Naive thymus-derived CD4-positive, alpha-beta T cell (primary cell): Measurements from ENCODE around the gene PIANP. TPM values are rescaled to one million over a fixed set of nuclear protein-coding genes. Genes with fewer than 3 reads are reported as not detected.
"Not testable (repeated sequence)": the region's sequence is repeated elsewhere in the genome, so short reads cannot be mapped to it uniquely, and the experiment has no call there.

Experiments
- ATAC-seq: fragments of 150-1000 bp; cut with Tn5 transposase; 2 replicates; pipeline ENCODE4 v1.10.0; 2021; ENCODE audit warnings: mild to moderate bottlenecking, moderate library complexity
- CTCF ChIA-PET: fragments of 350-600 bp; sonication (Branson Sonifier 250); formaldehyde crosslinking; loops from one replicate; lab custom pipeline; 2021; ENCODE audit warnings: antibody characterized with exemption; lab: Charles Lee
- POLR2A ChIA-PET: fragments of 350-600 bp; sonication (Branson Sonifier 250); formaldehyde crosslinking; loops from one replicate; lab custom pipeline; 2021; ENCODE audit warnings: antibody characterized with exemption, inconsistent platforms; lab: Charles Lee
- DNase-seq, 9 donors: peaks; one replicate each; pipeline versions ENCODE4 v3.0.0 to v3.0.0-alpha.2; 2020 to 2022; ENCODE audit warnings: mixed read lengths in 1 of 9
- H3K27ac ChIP-seq: one replicate; pipeline ENCODE4 v1.7.0; 2013; ENCODE audit warnings: mild to moderate bottlenecking, low read depth, low read length, moderate library complexity
- H3K27me3 ChIP-seq, 2 donors: one replicate each; pipeline ENCODE4 v1.7.0; 2013; ENCODE audit warnings: low read length in 2 of 2, mild to moderate bottlenecking in 2 of 2, moderate library complexity in 2 of 2; ENCODE audit not compliant: control insufficient read depth in 2 of 2, insufficient read depth in 2 of 2
- H3K36me3 ChIP-seq, 3 experiments: 1 replicate in 2 of 3; 2 replicates in 1 of 3; pipeline ENCODE4 v1.7.0; 2013; ENCODE audit warnings: low read length in 3 of 3, mild to moderate bottlenecking in 3 of 3, moderate library complexity in 1 of 3; ENCODE audit not compliant: insufficient read depth in 3 of 3, control insufficient read depth in 2 of 3
- H3K4me1 ChIP-seq, 2 donors: one replicate each; pipeline ENCODE4 v1.7.0; 2013; ENCODE audit warnings: low read length in 2 of 2, mild to moderate bottlenecking in 2 of 2, moderate library complexity in 1 of 2; ENCODE audit not compliant: control insufficient read depth in 2 of 2, insufficient read depth in 2 of 2
- H3K4me3 ChIP-seq: 2 replicates; pipeline ENCODE4 v1.7.0; 2013; ENCODE audit warnings: mild to moderate bottlenecking, low read length
- H3K9me3 ChIP-seq, 3 experiments: 1 replicate in 2 of 3; 2 replicates in 1 of 3; pipeline ENCODE4 v1.7.0; 2013; ENCODE audit warnings: low read length in 3 of 3; ENCODE audit not compliant: control insufficient read depth in 2 of 3
- H3K27ac Mint-ChIP-seq, 9 donors: one replicate each; pipeline ENCODE4 v1.8.0; 2020 to 2022; ENCODE audit warnings: mixed read lengths in 9 of 9, mild to moderate bottlenecking in 8 of 9, moderate library complexity in 5 of 9, inconsistent platforms in 2 of 9
- H3K27me3 Mint-ChIP-seq, 5 donors: one replicate each; pipeline ENCODE4 v1.8.0; 2021 to 2022; ENCODE audit warnings: mixed read lengths in 5 of 5, mild to moderate bottlenecking in 1 of 5
- H3K36me3 Mint-ChIP-seq, 5 donors: one replicate each; pipeline ENCODE4 v1.8.0; 2020 to 2022; ENCODE audit warnings: mixed read lengths in 5 of 5, mild to moderate bottlenecking in 3 of 5, inconsistent platforms in 1 of 5
- H3K4me1 Mint-ChIP-seq, 7 donors: one replicate each; pipeline ENCODE4 v1.8.0; 2020 to 2022; ENCODE audit warnings: mixed read lengths in 7 of 7, mild to moderate bottlenecking in 3 of 7, inconsistent platforms in 1 of 7
- H3K4me3 Mint-ChIP-seq, 10 donors: one replicate each; pipeline ENCODE4 v1.8.0; 2020 to 2022; ENCODE audit warnings: mild to moderate bottlenecking in 10 of 10, mixed read lengths in 10 of 10, moderate library complexity in 6 of 10, inconsistent platforms in 2 of 10
- H3K9me3 Mint-ChIP-seq, 11 donors: one replicate each; pipeline ENCODE4 v1.8.0; 2020 to 2022; ENCODE audit warnings: mixed read lengths in 11 of 11, mild to moderate bottlenecking in 4 of 11, inconsistent platforms in 1 of 11, moderate library complexity in 1 of 11
- intact Hi-C, 2 donors: fragments of 100-400 bp; cut with micrococcal nuclease; formaldehyde crosslinking; loops; one replicate each; pipeline ENCODE4 v1.15.1; 2023
- polyA plus RNA-seq, 2 donors: library from polyadenylated mRNA; unstranded; fragments of 300-500 nt; fragmentation: Illumina TruSeq; gene quantifications; one replicate each; pipeline ENCODE4 v1.2.3, GENCODE V29; 2021
- total RNA-seq, 6 experiments: library from RNA in 5 of 6; stranded (reverse) in 5 of 6; gene quantifications; 1 replicate in 5 of 6; 2 replicates in 1 of 6; pipeline ENCODE4 v1.2.3 and lab custom pipeline; 2021 to 2026

The PIANP gene
- 1 to 10 TPM in 3 of 5 experiments, under 1 TPM in 1, not detected in 1; 0.64 to 1.7 (median 1.2) TPM for total RNA-seq
- polyA plus RNA-seq: under 1 TPM; 0.22 to 0.53 TPM
- not detected for total RNA-seq (lab: John Stamatoyannopoulos, UW)

DNA sequence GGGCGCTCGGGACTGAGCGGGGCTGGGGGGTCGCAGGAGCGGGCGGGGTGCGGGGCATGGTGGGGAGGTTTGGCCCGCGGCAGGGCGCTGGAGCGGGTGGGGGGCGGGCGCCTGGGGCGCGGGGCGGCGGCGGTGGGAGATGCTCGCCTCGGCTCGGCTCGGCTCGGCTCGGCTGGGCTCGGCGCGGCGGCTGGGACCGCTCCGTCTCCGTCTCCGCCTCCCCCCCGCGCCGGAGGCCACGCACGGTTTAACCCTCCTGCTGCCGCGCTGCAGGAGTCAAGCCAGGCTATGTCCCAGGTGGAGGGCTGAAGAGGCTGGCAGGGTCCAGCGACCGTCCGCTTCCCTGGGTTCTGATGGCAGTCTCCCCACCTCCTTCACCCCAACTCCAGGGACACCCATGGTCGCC is at the start of gene PIANP:
TSS of gene PIANP (minus strand) at position 170 of the 406 bp plus-strand sequence. CDS start 2,754 bp downstream, outside the sequence.
- H3K9me3 ChIP-seq: no peaks in the 10 kb centered on the region
- peak within 1 kb of the TSS; percentile 62 for H3K4me3 ChIP-seq
- H3K27me3 ChIP-seq: peaks cover 0 to 6% of the 10 kb centered on the region in 2 donors
- peak within 1 kb of the TSS; percentile 25 for H3K27ac ChIP-seq
- H3K27ac Mint-ChIP-seq: peak within 1 kb of the TSS in 6 of 9 donors; percentile 7 to 87 (median 68)
- peak; percentile 38 to 72 (median 63) for DNase-seq
- intact Hi-C loops: loop anchor here in 1 of 2 donors (1.0 kb wide), 3 partner anchors 11 to 191 kb away; partner anchors contain the start of genes COPS7A and ZNF384
- peaks cover 0 to 5% (median 0%) of the 10 kb centered on the region in 11 donors for H3K9me3 Mint-ChIP-seq
- H3K36me3 Mint-ChIP-seq: peaks cover 0 to 2% (median 0%) of the 10 kb centered on the region in 5 donors
- peak; percentile 88 for ATAC-seq
- H3K36me3 ChIP-seq: no peaks in the 10 kb centered on the region
- peaks cover 5 to 72% (median 51%) of the 10 kb centered on the region in 5 donors for H3K27me3 Mint-ChIP-seq
- H3K4me3 Mint-ChIP-seq: peak within 1 kb of the TSS; percentile 67 to 92 (median 81)
- H3K4me1 ChIP-seq: peaks cover 5 to 8% of the 10 kb centered on the region in 2 donors
- ChIA-PET CTCF (no interaction called here), POLR2A (interaction anchor here (1.0 to 2.1 kb wide), 2 partner anchors 9 to 11 kb away, joined by 3 to 16 read pairs; partner anchors contain the start of gene ZNF384)
- H3K4me1 Mint-ChIP-seq: peaks cover 13 to 39% (median 25%) of the 10 kb centered on the region in 7 donors

GRCh38 chr12:6748761-6749160 is 48.1 kb upstream of the PIANP start:
- H3K27ac Mint-ChIP-seq: no peak overlapping the region
- peaks cover 4 to 64% (median 10%) of the 10 kb centered on the region in 3 experiments for H3K36me3 ChIP-seq
- ChIA-PET CTCF (no interaction called here), POLR2A (interaction anchor here (0.9 kb wide), 1 partner anchor 25 kb away, joined by 3 read pairs; the partner anchor contains the start of gene COPS7A)
- peaks cover 0 to 21% of the 10 kb centered on the region in 2 donors for H3K4me1 ChIP-seq
- H3K36me3 Mint-ChIP-seq: peaks cover 12 to 28% (median 17%) of the 10 kb centered on the region in 5 donors
- intact Hi-C loops: no loop called here
- peaks cover 20 to 48% (median 41%) of the 10 kb centered on the region in 7 donors for H3K4me1 Mint-ChIP-seq
- H3K27me3 ChIP-seq: no peaks in the 10 kb centered on the region
- DNase-seq (no peak), ATAC-seq (no peak)
- no peak overlapping the region for H3K4me3 ChIP-seq
- H3K27me3 Mint-ChIP-seq: no peaks in the 10 kb centered on the region
- no peak overlapping the region for H3K4me3 Mint-ChIP-seq
- no peak overlapping the region for H3K27ac ChIP-seq
- no peaks in the 10 kb centered on the region for H3K9me3 Mint-ChIP-seq
- no peaks in the 10 kb centered on the region for H3K9me3 ChIP-seq

GRCh38 chr12:6747216-6747615 is 46.6 kb upstream of the PIANP start:
- no peak for ATAC-seq
- no peak for DNase-seq
- H3K4me1 Mint-ChIP-seq: peaks cover 17 to 41% (median 32%) of the 10 kb centered on the region in 7 donors
- Histone ChIP-seq H3K4me3 (no peak overlapping the region), H3K4me1 (peaks cover 0 to 16% of the 10 kb centered on the region in 2 donors), H3K27me3 (no peaks in the 10 kb centered on the region), H3K36me3 (peaks cover 4 to 58% (median 10%) of the 10 kb centered on the region in 3 experiments), H3K9me3 (no peaks in the 10 kb centered on the region), H3K27ac (no peak overlapping the region)
- no peaks in the 10 kb centered on the region for H3K27me3 Mint-ChIP-seq
- intact Hi-C loops: no loop called here
- no peak overlapping the region for H3K4me3 Mint-ChIP-seq
- POLR2A ChIA-PET: interaction anchor here (1.0 kb wide), 1 partner anchor 23 kb away, joined by 4 read pairs; the partner anchor contains the start of gene COPS7A
- H3K9me3 Mint-ChIP-seq: no peaks in the 10 kb centered on the region
- H3K36me3 Mint-ChIP-seq: peaks cover 12 to 33% (median 17%) of the 10 kb centered on the region in 5 donors
- CTCF ChIA-PET: no interaction called here
- peak overlapping the region in 5 of 9 donors; percentile 2 to 75 (median 70) for H3K27ac Mint-ChIP-seq

GRCh38 chr12:6745741-6746525 is 45.3 kb upstream of the PIANP start:
- Histone ChIP-seq H3K27me3 (no peaks in the 10 kb centered on the region), H3K4me1 (peaks cover 0 to 13% of the 10 kb centered on the region in 2 donors), H3K36me3 (peaks cover 4 to 47% (median 10%) of the 10 kb centered on the region in 3 experiments), H3K9me3 (no peaks in the 10 kb centered on the region), H3K27ac (peak overlapping the region; percentile 56), H3K4me3 (no peak overlapping the region)
- peaks cover 12 to 33% (median 17%) of the 10 kb centered on the region in 5 donors for H3K36me3 Mint-ChIP-seq
- H3K27me3 Mint-ChIP-seq: no peaks in the 10 kb centered on the region
- H3K27ac Mint-ChIP-seq: peak overlapping the region; percentile 76 to 96 (median 89)
- H3K9me3 Mint-ChIP-seq: no peaks in the 10 kb centered on the region
- peaks cover 13 to 31% (median 21%) of the 10 kb centered on the region in 7 donors for H3K4me1 Mint-ChIP-seq
- ChIA-PET POLR2A (interaction anchor here (1.2 to 2.5 kb wide), 3 partner anchors 14 to 43 kb away, joined by 3 to 10 read pairs (median 6); partner anchors contain the start of genes CD4 and COPS7A), CTCF (interaction anchor here (0.6 to 2.1 kb wide), 2 partner anchors 7 to 13 kb away, joined by 4 to 6 read pairs; partner anchors contain the start of gene MLF2)
- ATAC-seq (peak; percentile 94), DNase-seq (peak in 7 of 9 donors; percentile 29 to 59 (median 49))
- intact Hi-C loops: loop anchor here (1.0 kb wide), 1 partner anchor 22 kb away; the partner anchor contains the start of gene COPS7A (in 2 of the 2)
- peak overlapping the region in 7 of 10 donors; percentile 11 to 61 (median 39) for H3K4me3 Mint-ChIP-seq

- ATAC-seq, H3K9me3 ChIP-seq, H3K27me3 Mint-ChIP-seq, H3K9me3 Mint-ChIP-seq, H3K4me3 ChIP-seq, H3K27ac ChIP-seq, H3K4me3 Mint-ChIP-seq, intact Hi-C loops, H3K27me3 ChIP-seq, DNase-seq, H3K27ac Mint-ChIP-seq: not testable (repeated sequence)
- peaks cover 12 to 25% (median 19%) of the 10 kb centered on the region in 7 donors for H3K4me1 Mint-ChIP-seq
- Histone ChIP-seq H3K4me1 (peaks cover 0 to 13% of the 10 kb centered on the region in 2 donors), H3K36me3 (peaks cover 0 to 21% (median under 1%) of the 10 kb centered on the region in 3 experiments)
- CTCF ChIA-PET: interaction anchor here (1.9 kb wide), 1 partner anchor 10 kb away, joined by 8 read pairs; the partner anchor contains the start of gene MLF2
- H3K36me3 Mint-ChIP-seq: peaks cover 9 to 27% (median 10%) of the 10 kb centered on the region in 5 donors
- POLR2A ChIA-PET: interaction anchor here (1.3 kb wide), 1 partner anchor 9 kb away, joined by 4 read pairs; the partner anchor contains the start of gene MLF2
Measured at GRCh38 chr12:6743300-6743699, 42.7 kb upstream of the PIANP start.

DNA sequence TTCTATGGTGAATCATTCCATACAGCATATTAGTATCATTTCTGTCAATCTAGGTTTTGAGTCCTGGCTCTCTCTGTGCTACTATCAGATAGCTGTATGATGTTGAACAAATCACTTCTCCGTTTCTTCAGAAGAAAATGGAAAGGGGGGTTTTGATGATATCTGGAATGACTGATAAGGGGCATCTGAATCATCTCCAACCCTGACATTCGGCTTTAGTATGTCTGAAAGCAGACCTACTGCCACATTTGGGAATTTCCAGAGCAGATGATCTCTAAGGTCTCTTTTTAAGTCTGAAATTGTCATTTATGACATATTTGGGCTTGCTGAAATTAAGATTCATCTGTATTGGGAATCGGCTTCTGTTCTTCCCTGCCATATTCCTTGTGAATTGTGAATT is 42.2 kb upstream of the PIANP start:
- Histone ChIP-seq H3K4me1 (peaks cover 0 to 13% of the 10 kb centered on the region in 2 donors), H3K27ac (no peak overlapping the region), H3K27me3 (no peaks in the 10 kb centered on the region), H3K36me3 (peaks cover 0 to 16% (median 0%) of the 10 kb centered on the region in 3 experiments), H3K4me3 (no peak overlapping the region), H3K9me3 (no peaks in the 10 kb centered on the region)
- H3K27ac Mint-ChIP-seq: no peak overlapping the region
- no peak for ATAC-seq
- ChIA-PET POLR2A (interaction anchor here (1.3 kb wide), 1 partner anchor 10 kb away, joined by 4 read pairs; the partner anchor contains the start of gene MLF2), CTCF (interaction anchor here (1.9 kb wide), 1 partner anchor 10 kb away, joined by 8 read pairs; the partner anchor contains the start of gene MLF2)
- no peaks in the 10 kb centered on the region for H3K9me3 Mint-ChIP-seq
- H3K4me3 Mint-ChIP-seq: no peak overlapping the region
- H3K36me3 Mint-ChIP-seq: peaks cover 5 to 24% (median 5%) of the 10 kb centered on the region in 5 donors
- peaks cover 12 to 22% (median 18%) of the 10 kb centered on the region in 7 donors for H3K4me1 Mint-ChIP-seq
- no peaks in the 10 kb centered on the region for H3K27me3 Mint-ChIP-seq
- no peak for DNase-seq
- intact Hi-C loops: no loop called here
